GM18499 (cell line): Measurements from ENCODE around the gene TBC1D22B.

ENCODE experiments used
- ATAC-seq: cut with Tn5 transposase; IDR thresholded peaks from one replicate; pipeline ENCODE4 v1.9.1; 2021; ENCODE audit warnings: moderate number of reproducible peaks; ENCODE audit not compliant: insufficient read depth, unreplicated experiment

TBC1D22B gene

DNA sequence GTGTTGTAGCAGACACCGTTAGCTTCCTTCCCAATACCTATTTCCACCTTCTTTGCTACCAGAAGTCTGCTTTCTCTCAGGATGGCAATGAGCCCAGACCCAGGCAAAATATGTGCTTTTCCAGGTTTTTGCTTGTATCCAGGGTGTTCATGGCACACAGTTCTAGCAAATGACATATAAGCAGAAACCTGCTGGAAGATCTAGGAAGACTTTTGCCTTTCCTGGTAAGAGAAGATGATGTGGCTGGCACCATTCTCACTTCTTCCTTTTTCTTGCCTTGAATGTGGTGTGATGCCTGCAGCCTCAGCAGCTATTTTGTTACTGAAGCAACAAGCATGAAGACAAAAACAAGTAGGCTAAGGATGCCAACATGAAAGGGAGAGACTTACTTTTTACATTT lies 19.2 kb upstream of the TBC1D22B start:
- ATAC-seq = no peak

DNA sequence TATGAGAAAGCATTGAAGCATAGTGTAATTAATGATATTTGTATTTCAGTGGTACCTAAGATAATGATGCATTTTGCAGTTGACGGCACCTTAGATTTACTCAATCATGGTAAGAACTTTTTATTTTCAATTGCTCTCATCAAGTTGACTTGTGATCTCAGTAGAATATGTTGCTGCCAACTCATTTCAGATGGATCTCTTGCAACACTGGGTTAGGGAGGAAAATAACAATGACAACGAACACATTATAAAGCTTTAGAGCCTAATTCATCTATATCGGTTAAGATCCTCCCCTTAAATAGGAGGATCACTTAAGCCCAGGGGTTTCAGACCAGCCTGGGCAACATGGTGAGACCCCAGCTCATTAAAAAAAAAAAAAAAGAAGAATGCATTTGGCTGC lies 18.0 kb upstream of the TBC1D22B start:
- ATAC-seq = no peak

DNA sequence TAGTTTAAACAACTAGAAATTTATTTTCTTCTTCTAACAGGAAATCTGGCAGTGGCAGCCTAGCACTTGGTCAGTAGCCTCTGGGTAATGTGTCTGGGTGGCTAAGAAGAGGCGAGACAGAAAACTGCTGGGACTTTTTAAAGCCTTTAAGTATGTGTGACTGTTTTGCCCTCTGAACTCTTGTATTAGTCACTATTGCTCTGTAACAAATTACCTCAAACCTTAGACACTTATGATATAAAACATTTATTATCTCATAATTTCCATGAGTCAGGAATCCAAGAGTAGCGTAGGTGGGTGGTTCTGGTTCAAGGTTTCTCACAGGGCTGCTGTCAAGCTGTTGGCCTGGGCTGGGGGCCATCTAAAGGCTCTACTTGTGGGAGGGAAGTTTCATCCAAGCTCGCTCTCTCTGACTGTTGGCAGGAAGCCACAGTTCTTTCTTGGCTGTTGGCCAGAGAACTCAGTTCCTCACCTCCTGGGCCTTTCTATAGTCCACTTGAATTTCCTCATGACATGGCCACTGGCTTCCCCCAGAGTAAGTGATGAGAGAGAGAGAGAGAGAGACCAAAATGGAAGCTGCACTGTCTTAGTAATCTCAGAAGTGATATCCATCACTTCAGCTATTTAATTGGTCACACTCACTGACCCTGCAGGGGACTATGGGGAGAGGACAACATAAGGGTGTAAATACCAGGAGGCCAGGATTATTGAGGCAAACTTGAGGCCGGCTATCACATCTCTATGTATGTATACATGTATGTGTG lies 17.4 kb upstream of the TBC1D22B start:
- ATAC-seq = no peak

DNA sequence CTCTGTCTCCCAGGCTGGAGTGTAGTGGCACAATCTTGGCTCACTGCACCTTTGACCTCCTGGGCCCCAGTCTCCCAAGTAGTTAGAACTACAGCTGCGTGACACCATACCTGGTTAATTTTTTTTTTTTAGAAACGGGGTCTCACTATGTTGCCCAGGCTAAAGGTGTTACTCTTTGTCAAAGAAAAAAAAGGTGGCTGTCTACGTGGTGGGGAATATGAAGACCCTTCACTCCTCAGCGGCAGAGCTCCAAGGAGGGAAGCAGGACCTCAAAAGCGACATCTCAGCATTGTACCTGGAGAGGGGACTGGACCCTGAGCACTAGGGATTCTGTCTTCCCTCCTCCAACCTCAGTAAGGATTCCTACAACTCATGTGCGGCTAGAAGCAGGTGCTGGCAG lies 16.4 kb upstream of the TBC1D22B start:
- no peak for ATAC-seq

DNA sequence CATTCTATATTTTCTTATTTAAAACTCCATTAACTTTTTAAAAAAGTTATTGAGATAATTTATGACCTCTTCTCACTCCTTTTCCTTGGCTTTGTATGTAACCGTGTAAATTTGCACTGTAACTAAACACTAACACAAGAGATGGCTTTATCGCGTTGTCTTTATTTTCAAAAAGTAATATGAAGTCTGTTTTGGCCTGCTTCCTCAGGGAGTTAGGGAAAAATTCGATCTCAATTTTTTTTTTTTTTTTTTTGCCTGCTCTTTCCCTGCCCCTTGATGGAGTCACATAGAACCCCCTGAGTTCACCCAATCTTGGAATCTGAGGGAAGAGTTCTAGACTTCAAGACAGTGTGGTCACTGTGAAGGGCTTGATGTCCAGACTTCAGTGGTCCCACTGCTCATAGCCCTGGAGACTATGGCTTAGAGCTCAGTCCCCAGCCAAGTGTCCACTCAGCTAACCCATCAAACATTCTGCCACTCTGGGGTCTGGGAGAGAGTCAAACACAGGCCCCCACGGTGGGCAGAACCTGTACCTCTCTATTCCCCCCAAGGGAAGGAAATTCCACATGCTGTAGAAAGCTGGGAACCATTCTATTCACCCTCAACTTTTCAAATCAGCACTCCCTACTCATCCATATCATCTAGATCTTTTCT lies 15.7 kb upstream of the TBC1D22B start:
- ATAC-seq = no peak

DNA sequence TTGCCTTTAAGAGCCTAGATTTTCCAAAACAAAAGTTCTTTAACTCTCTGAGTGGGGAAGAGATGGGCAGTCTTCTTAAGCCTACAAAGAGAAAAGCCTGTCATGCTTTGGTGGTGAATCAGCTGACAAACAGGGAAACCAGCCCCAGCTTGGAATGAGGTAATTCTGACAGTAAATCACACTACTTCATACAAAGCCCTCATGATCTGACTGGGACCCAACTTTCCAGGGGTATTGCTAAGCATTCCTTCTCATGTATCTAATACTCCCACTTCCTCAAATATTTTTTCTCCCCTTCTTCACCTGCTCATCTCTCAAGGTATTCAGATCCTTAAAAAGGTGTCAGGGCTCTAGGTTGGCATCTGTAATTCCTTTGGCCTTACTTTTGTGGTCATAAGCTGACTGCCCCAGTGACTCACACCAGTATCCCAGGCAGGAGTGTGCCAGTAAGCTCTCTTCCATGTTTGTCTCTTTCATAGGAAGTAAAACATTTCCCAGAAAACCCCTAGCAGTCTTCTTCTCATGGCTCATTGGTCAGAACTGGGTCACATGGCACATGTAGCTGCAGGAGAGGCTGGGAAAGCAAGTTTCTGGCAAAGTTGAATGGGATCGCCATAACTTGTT lies 15.0 kb upstream of the TBC1D22B start:
- ATAC-seq = no peak

DNA sequence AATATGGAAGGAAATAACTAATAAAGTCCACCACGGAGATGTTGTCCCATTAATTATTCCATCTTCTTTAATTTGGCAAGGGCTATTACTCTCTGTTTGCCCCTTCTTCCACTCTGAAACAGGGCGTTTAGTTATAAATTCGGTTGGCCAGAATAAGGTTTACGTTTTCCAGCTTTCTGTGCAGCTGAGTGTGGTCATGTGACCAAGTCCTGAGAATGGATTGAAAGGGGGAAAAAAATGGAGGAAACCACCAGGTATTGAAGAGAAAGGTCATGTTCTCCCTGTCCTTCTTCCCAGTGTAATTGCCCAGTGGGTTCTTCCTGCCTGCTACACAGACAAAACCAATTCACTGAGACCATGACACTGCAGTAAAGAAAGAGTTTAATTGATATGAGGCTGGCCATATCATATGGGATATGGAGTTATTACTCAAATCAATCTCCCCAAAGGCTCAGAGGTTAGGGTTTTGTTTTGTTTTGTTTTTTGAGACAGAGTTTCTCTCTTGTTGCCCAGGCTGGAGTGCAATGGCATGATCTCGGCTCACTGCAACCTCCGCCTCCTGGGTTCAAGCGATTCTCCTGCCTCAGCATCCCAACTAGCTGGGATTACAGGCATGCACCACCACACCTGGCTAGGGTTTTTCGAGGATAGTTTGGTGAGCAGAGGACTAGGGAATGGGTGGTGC lies 14.3 kb upstream of the TBC1D22B start:
- ATAC-seq = no peak

DNA sequence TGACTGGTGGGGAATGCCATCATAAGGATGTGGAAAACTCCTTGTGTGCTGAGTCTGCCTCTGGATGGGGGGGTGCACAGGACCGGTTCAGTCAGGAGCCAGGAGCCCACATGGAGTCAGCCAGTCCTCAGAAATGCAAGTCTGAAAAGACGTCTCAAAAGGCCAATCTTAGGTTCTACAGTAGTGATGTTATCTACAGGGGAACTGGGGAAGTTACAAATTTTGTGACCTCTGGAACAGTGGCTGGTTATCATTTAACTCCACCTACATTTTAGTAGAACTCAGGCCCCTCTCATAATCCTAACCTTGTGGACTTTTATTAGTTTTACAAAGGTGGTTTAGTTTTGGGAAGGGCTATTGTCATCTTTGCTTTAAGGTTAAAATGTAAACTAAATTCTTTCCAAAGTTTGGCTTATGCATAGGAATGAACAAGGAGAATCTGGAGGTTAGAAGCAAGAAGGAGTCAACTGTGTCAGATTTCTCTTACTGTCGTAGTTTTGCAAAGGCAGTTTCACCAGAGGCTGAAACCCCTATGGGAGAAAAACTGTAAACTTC lies 13.7 kb upstream of the TBC1D22B start:
- ATAC-seq = no peak

DNA sequence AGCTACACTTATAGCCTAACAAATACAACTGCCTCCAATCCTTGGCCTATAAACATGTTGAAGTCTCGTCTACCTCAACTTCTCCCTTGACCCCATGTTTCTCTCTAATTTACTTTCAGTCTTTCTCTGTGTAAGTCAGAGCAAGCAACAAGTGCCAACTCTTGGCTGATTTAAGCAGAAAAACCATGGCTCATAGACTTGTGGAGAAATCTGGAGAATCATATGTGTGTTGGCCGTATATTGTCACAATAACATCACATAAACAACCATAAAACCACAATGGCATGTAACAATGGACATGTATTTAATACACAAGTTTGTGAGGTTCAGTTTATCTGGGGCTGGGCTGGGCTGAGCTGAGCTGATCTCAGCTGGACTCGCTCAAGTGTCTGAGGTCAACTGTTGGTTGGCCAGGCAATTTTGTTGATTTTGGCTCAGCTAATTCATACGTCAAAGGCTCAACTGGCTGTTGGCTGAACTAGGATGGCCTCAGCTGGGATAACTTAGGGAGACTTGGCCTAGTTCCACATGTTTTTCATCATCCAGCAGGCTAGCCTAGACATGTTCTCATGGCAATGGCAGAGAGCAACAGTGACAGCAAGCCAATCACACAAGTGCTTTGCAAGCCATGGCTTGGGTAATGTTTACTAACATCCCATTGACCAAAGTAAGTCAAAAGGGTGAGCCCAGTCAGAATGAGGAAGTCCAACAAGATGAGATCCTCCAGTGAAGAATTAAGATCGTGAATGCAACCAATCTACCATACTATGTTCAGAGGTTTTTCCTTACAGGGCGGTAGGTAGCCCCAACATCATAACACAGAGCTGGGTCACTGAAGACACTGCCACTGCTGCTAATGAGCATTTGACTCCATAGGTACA lies 12.9 kb upstream of the TBC1D22B start:
- ATAC-seq = no peak

DNA sequence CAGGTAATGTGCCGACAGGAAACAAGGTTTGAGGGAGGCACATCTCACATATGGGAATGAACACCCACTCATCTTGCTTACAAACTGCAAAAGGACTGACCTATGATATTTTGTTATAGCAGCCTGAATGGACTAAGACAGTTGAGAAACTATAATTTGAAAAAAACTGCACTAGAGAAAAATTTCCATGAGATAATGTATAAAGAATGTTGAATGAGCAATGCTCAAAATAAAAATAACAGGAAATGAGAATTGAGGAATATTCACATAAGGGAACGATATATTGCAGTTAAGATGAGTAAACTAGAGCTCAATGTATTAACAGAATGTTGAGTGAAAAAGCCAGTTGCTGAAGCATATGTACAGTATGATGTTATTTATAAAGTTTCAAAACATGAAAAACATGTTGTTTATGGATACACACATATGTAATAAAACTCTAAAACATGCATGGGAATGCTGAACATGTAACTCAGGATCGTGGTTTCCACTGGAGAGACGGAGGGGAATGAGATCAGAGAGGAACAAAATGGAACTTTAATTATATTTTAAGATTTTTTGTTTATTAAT lies 6.3 kb upstream of the TBC1D22B start:
- no peak for ATAC-seq

DNA sequence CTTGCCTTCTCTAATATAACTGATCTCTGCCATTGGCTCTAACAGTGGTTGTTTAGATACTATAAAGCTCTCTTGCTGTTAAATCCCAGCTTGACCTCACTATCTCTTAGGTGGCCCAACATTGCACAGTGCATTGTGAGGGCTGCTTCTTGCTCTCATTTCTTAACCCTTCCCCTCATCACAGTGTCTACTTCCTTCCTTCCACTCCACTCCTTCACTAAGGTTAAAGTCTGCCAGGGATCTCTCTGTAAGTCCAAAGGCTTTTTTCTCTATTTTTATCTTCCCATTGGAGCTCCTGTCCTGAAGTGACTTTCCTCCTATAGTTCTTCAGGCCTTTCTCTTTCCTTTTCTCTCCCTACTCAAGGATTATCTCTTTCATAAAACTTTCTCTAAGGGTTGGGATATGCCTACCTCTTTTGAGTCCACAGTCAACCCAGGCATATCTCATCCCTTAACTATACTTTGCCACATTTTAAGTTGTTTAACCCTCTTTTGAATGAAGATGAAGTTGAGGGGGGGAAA lies 4.0 kb upstream of the TBC1D22B start:
- ATAC-seq = no peak

DNA sequence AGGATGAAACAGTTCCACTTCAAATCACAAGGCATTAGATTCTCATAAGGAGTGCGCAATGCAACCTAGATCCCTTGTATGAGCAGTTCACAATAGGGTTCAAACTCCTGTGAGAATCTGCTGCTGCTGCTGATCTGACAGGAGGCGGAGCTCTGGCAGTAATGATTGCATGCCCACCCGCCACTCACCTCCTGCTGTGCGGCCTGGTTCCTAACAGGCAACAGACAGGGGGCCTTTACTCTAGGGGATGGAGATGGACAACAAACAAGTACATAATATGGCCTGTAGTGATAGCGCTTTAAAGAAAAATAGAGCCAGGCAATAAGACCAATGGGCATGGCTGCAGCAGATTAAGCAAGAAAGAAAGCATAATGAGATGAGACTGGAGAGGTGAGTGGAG lies 2.7 kb upstream of the TBC1D22B start:
- no peak for ATAC-seq

DNA sequence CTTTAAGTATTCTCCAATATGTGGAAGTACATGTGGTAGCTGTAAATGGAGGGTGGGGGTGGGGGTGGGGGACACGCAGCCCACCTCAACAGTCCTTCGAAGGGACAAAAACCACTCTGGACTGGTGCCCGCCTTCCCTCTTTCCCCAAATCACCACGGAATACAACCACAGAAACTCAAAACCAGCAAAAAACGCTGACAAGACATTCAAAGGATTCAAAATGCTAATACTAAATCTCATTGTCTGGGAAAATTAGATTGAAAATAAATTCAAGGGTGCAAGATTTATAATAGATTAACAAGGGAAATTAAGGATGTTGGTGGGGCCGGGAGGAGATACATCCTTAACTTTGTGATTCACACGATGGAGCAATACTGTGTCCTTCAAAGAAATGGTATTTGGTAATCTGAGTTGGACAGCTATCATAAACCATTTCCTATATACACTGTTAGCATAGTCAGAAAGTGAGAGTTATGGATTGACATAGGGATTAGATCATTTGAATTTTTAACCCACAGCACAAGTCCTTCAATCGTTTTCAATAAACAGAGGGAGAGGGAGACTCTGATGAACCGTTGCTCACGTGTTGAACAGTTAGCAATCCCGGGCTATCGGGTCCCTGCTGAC lies 766 bp upstream of the TBC1D22B start:
- ATAC-seq = no peak

DNA sequence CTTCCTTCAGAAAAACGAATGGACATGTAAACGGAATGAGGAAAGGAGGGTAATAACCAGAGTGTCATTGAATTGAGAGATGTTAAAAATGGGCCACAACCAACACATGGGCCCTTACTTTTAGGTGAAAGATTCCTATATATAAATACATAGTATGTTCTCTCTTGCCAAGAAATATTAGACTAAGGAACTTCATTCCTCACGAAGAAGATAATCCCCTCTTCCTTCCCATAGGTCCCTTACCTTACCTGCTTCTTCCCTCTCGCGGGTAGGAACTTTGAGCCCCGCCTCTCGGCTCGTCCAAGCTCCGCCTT lies 295 bp upstream of the TBC1D22B start:
- ATAC-seq = no peak

DNA sequence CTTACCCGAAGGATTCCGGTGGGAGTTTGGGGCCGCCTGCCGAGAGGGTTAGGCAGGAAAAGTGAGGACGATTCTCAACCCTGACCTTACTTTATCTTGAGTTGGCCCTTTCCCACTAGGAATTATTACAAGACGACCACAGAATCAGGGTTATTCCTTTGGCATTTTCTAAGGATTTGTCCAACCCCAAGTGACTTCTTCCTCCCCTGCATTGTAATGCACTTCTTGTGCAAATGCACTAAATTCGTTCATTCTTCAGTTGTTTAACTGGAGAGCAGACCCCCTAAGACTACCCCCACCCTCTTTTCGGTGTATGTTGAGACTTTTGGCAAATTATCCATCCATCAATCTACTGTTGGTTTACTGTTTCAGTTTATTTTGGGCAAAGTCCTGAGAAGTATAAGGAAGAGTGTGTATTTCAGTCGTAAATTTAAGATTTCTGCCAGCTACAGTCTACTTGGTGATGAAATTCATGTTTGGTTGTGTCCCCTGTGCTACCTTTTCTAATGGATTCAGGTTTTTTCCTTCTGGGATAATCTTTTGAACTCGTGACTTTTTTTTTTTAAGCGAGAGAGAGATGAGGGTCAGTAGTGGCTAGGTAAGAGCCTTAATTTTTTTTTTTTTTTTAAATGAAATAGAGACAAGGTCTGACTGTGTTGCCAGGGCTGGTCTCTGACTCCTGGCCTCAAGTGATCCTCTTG lies 983 bp downstream of the TBC1D22B start:
- no peak for ATAC-seq

DNA sequence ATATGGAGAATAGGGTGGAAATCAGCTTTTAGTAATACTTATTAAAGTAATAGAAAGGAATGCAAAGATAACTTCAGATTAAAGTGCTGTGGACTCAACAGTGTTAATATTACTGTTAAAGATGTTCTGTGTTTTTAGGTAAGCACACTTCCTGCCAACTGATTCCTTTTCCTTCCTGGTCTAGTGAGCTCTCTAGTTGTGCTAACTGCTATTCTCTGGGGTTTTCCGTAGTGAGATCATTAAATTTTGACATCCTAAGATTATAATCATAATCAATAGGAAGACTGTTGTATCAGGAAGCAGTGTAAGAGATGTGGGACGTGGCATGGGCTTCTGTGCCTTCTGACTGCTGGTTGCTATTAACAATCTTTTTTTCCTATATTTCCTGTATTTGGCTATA lies 1.6 kb downstream of the TBC1D22B start:
- ATAC-seq = no peak

DNA sequence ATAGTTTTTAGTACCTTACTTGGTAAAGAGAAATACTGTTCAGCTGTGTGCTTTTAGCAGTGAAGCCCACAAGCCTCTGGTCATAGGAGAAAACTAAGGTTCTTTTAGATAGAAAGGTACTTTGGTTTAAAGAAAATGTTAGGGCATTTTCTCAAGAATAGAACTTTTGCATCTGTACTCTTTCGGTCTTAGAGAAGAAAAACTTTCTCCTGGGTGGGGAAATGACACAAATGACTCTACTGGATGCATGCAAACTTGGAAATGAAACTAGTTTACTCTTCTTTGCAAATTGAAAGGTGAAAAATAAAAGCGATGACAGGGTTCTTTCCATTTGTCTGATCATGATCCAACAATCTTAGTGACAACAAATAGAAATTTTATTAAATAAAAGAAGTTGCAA lies 2.5 kb downstream of the TBC1D22B start:
- ATAC-seq = no peak

DNA sequence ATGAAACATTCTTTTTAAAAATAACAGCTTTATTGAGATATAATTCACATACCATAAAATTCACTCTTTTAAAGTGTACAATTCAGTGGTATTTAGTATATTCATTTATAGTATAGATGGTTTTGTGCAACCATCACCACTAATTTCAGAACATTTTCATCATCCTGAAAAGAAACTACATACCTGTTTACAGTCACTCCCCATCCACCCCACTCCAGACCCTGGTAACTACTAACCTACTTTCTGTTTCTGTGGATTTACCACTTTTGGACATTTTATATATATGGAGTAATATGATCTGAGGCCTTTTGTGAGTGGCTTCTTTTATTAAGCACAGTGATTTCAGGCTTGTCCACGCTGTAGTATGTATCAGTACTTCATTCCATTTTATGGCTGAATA lies 2.9 kb downstream of the TBC1D22B start:
- ATAC-seq = no peak
